ENCODE measurements around the gene MTG2. TPM values are rescaled to one million over a fixed set of nuclear protein-coding genes. Genes with fewer than 3 reads are reported as not detected.

Gene MTG2
- polyA plus RNA-seq, 1 donor from 2014 or later, result 36.1 TPM

- peaks cover 18% of the 10 kb centered on the region for H3K79me2 ChIP-seq (replicated peaks; ENCODE audit: insufficient read depth, low read length)
- no peaks in the 10 kb centered on the region for H4K20me1 ChIP-seq (ENCODE audit: insufficient read depth)
- H3K9me2 ChIP-seq (ENCODE audit: insufficient read depth, low read length), result no peaks in the 10 kb centered on the region
- no peak overlapping the region for H3K27ac ChIP-seq (ENCODE audit: low read length)
- no peak overlapping the region for H3K4me3 ChIP-seq (ENCODE audit: low read length)
- H3K4me2 ChIP-seq (ENCODE audit: low read length), result no peak overlapping the region
- no peak for TF ChIP-seq SMC3 (conservative IDR thresholded peaks at IDR 0.05; ENCODE audit: poor library complexity)
- no peak for TF ChIP-seq CTCF (IDR thresholded peaks at IDR 0.05; ENCODE audit: poor library complexity, severe bottlenecking)
- no peak for TF ChIP-seq EZH2 (IDR thresholded peaks at IDR 0.05; ENCODE audit: borderline replicate concordance, insufficient read depth, low read length, poor library complexity, severe bottlenecking)
- no peak for TF ChIP-seq TAF1 (IDR thresholded peaks at IDR 0.05; ENCODE audit: low read depth)
- TF ChIP-seq MXI1 (conservative IDR thresholded peaks at IDR 0.05; ENCODE audit: poor library complexity, severe bottlenecking), result no peak
- TF ChIP-seq EP300 (conservative IDR thresholded peaks at IDR 0.05; ENCODE audit: poor library complexity, severe bottlenecking), result no peak
- TF ChIP-seq REST (IDR thresholded peaks at IDR 0.05; ENCODE audit: borderline replicate concordance), result no peak
- H3F3A ChIP-seq (ENCODE audit: insufficient read depth, low read length, poor library complexity, severe bottlenecking), result peaks cover 5% of the 10 kb centered on the region
- no peaks in the 10 kb centered on the region for H3K36me3 ChIP-seq (ENCODE audit: insufficient read depth, low read length)
- no peaks in the 10 kb centered on the region for H3K9me3 ChIP-seq (ENCODE audit: low read length)
- no peaks in the 10 kb centered on the region for H3K27me3 ChIP-seq (ENCODE audit: insufficient read depth, low read depth, low read length)
- no peak overlapping the region for H3K9ac ChIP-seq (ENCODE audit: low read length)
- H2AFZ ChIP-seq (ENCODE audit: low read depth, low read length), result no peak overlapping the region
Measured at GRCh38 chr20:62186096-62186426, 3.2 kb downstream of the MTG2 start.

GRCh38 chr20:62186887-62187866 is 4.3 kb downstream of the MTG2 start:
- Histone ChIP-seq H3K36me3 (ENCODE audit: insufficient read depth, low read length) (no peaks in the 10 kb centered on the region), H3K9ac (ENCODE audit: low read length) (no peak overlapping the region), H3K79me2 (replicated peaks; ENCODE audit: insufficient read depth, low read length) (peaks cover 18% of the 10 kb centered on the region), H3K27ac (ENCODE audit: low read length) (no peak overlapping the region), H3K9me2 (ENCODE audit: insufficient read depth, low read length) (no peaks in the 10 kb centered on the region), H3K9me3 (ENCODE audit: low read length) (no peaks in the 10 kb centered on the region), H3K4me3 (ENCODE audit: low read length) (no peak overlapping the region), H4K20me1 (ENCODE audit: insufficient read depth) (no peaks in the 10 kb centered on the region), H3F3A (ENCODE audit: insufficient read depth, low read length, poor library complexity, severe bottlenecking) (peaks cover 5% of the 10 kb centered on the region), H3K27me3 (ENCODE audit: insufficient read depth, low read depth, low read length) (no peaks in the 10 kb centered on the region), H3K4me2 (ENCODE audit: low read length) (no peak overlapping the region), H2AFZ (ENCODE audit: low read depth, low read length) (no peak overlapping the region)
- TF ChIP-seq RAD21 (conservative IDR thresholded peaks at IDR 0.05), result no peak
- TF ChIP-seq SMC3 (conservative IDR thresholded peaks at IDR 0.05; ENCODE audit: poor library complexity), result no peak
- no peak for TF ChIP-seq TAF1 (IDR thresholded peaks at IDR 0.05; ENCODE audit: low read depth)
- TF ChIP-seq REST (IDR thresholded peaks at IDR 0.05; ENCODE audit: borderline replicate concordance), result no peak
- TF ChIP-seq EP300 (conservative IDR thresholded peaks at IDR 0.05; ENCODE audit: poor library complexity, severe bottlenecking), result no peak
- TF ChIP-seq MXI1 (conservative IDR thresholded peaks at IDR 0.05; ENCODE audit: poor library complexity, severe bottlenecking), result no peak
- TF ChIP-seq POLR2AphosphoS5 (IDR thresholded peaks at IDR 0.05), result no peak

All from neural cell (in vitro differentiated cells).